ENCODE data around the gene AKR1C8. TPM values are rescaled to one million over a fixed set of nuclear protein-coding genes. Genes with fewer than 3 reads are reported as not detected.

AKR1C8 gene
- total and polyA plus RNA-seq, 2 of the 13 experiments (the other 11 are each of a cell fraction or from before 2014, with no cell fraction given) = 0.12 TPM; not detected in 1

DNA sequence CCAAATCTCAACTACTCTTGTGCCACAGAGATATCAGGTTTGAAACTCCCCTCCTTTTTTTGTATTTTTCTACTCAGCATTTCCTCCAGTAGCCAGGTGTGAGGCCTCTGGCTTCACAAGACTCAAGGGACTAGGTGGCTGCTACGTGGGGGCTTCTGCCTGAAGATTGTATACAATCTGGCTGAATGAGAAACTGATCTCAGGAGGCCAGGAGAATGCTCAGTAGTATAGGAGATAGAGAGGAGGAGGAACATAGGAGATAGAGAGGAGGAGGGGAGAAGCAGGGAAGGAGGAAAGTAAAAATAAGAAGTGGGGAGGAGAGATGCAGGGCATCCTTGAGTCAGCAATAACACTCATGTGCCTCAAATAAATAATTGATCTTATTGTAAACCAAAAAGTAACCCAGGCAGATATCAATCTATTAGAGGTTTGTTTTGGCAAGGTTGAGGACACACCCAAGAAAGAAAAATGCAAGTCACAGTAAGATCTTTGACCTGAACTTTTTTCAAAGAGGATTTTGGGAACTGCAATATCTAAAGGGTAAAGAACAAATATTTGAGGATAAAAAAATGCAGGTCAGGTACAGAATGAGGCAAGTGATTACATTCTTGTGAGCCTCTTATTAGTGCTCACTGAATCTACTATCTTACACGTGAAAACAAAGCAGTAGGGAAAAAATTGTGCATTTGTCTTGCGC is 36.8 kb downstream of the AKR1C8 start (continued):
- TF ChIP-seq, protein P1, sequence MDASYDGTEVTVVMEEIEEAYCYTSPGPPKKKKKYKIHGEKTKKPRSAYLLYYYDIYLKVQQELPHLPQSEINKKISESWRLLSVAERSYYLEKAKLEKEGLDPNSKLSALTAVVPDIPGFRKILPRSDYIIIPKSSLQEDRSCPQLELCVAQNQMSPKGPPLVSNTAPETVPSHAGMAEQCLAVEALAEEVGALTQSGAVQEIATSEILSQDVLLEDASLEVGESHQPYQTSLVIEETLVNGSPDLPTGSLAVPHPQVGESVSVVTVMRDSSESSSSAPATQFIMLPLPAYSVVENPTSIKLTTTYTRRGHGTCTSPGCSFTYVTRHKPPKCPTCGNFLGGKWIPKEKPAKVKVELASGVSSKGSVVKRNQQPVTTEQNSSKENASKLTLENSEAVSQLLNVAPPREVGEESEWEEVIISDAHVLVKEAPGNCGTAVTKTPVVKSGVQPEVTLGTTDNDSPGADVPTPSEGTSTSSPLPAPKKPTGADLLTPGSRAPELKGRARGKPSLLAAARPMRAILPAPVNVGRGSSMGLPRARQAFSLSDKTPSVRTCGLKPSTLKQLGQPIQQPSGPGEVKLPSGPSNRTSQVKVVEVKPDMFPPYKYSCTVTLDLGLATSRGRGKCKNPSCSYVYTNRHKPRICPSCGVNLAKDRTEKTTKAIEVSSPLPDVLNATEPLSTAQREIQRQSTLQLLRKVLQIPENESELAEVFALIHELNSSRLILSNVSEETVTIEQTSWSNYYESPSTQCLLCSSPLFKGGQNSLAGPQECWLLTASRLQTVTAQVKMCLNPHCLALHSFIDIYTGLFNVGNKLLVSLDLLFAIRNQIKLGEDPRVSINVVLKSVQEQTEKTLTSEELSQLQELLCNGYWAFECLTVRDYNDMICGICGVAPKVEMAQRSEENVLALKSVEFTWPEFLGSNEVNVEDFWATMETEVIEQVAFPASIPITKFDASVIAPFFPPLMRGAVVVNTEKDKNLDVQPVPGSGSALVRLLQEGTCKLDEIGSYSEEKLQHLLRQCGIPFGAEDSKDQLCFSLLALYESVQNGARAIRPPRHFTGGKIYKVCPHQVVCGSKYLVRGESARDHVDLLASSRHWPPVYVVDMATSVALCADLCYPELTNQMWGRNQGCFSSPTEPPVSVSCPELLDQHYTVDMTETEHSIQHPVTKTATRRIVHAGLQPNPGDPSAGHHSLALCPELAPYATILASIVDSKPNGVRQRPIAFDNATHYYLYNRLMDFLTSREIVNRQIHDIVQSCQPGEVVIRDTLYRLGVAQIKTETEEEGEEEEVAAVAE (CRISPR knock-in tag; IDR thresholded peaks at IDR 0.05; ENCODE audit: borderline replicate concordance) = no peak
- peak; percentile 84 for TF ChIP-seq RXRB (CRISPR knock-in tag; IDR thresholded peaks at IDR 0.05; ENCODE audit: borderline replicate concordance)
- TF ChIP-seq SRF (IDR thresholded peaks at IDR 0.05; ENCODE audit: low read depth, low read length) = no peak
- TF ChIP-seq ZC3H4 (CRISPR knock-in tag; IDR thresholded peaks at IDR 0.05; ENCODE audit: borderline replicate concordance) = 0 out of 2 replicates have a peak, but pooled peaks have one; percentile 62
- peak; percentile 73; the same call in 1 of the 2 replicates for TF ChIP-seq MBD4 (IDR thresholded peaks at IDR 0.05; ENCODE audit: borderline replicate concordance, low read length)
- no peak for TF ChIP-seq KMT2A (CRISPR knock-in tag; IDR thresholded peaks at IDR 0.05)
- no peak for TF ChIP-seq JARID2 (CRISPR knock-in tag; IDR thresholded peaks at IDR 0.05; ENCODE audit: insufficient replicate concordance)
- no peak for TF ChIP-seq ATAD3A (CRISPR knock-in tag; IDR thresholded peaks at IDR 0.05)
- no peak for TF ChIP-seq BHLHE40 (IDR thresholded peaks at IDR 0.05; ENCODE audit: low read length)
- TF ChIP-seq TGIF2 (CRISPR knock-in tag; IDR thresholded peaks at IDR 0.05) = no peak
- TF ChIP-seq, protein P2, sequence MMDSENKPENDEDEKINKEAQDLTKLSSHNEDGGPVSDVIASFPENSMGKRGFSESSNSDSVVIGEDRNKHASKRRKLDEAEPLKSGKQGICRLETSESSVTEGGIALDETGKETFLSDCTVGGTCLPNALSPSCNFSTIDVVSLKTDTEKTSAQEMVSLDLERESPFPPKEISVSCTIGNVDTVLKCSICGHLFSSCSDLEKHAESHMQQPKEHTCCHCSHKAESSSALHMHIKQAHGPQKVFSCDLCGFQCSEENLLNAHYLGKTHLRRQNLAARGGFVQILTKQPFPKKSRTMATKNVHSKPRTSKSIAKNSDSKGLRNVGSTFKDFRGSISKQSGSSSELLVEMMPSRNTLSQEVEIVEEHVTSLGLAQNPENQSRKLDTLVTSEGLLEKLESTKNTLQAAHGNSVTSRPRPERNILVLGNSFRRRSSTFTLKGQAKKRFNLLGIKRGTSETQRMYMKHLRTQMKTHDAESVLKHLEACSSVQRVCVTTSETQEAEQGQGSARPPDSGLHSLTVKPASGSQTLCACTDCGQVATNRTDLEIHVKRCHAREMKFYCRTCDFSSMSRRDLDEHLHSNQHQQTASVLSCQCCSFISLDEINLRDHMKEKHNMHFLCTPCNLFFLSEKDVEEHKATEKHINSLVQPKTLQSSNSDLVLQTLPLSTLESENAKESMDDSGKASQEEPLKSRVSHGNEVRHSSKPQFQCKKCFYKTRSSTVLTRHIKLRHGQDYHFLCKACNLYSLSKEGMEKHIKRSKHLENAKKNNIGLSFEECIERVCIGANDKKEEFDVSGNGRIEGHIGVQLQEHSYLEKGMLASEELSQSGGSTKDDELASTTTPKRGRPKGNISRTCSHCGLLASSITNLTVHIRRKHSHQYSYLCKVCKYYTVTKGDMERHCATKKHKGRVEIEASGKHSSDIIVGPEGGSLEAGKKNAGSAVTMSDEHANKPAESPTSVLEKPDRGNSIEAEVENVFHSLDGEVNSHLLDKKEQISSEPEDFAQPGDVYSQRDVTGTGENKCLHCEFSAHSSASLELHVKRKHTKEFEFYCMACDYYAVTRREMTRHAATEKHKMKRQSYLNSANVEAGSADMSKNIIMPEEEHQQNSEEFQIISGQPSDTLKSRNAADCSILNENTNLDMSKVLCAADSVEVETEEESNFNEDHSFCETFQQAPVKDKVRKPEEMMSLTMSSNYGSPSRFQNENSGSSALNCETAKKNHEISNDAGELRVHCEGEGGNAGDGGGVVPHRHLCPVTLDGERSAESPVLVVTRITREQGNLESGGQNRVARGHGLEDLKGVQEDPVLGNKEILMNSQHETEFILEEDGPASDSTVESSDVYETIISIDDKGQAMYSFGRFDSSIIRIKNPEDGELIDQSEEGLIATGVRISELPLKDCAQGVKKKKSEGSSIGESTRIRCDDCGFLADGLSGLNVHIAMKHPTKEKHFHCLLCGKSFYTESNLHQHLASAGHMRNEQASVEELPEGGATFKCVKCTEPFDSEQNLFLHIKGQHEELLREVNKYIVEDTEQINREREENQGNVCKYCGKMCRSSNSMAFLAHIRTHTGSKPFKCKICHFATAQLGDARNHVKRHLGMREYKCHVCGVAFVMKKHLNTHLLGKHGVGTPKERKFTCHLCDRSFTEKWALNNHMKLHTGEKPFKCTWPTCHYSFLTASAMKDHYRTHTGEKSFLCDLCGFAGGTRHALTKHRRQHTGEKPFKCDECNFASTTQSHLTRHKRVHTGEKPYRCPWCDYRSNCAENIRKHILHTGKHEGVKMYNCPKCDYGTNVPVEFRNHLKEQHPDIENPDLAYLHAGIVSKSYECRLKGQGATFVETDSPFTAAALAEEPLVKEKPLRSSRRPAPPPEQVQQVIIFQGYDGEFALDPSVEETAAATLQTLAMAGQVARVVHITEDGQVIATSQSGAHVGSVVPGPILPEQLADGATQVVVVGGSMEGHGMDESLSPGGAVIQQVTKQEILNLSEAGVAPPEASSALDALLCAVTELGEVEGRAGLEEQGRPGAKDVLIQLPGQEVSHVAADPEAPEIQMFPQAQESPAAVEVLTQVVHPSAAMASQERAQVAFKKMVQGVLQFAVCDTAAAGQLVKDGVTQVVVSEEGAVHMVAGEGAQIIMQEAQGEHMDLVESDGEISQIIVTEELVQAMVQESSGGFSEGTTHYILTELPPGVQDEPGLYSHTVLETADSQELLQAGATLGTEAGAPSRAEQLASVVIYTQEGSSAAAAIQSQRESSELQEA (CRISPR knock-in tag; IDR thresholded peaks at IDR 0.05; ENCODE audit: not compliant biosample characterization) = no peak
- TF ChIP-seq, protein P3, sequence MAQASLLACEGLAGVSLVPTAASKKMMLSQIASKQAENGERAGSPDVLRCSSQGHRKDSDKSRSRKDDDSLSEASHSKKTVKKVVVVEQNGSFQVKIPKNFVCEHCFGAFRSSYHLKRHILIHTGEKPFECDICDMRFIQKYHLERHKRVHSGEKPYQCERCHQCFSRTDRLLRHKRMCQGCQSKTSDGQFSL (CRISPR knock-in tag; IDR thresholded peaks at IDR 0.05) = no peak
- TF ChIP-seq, protein P4, sequence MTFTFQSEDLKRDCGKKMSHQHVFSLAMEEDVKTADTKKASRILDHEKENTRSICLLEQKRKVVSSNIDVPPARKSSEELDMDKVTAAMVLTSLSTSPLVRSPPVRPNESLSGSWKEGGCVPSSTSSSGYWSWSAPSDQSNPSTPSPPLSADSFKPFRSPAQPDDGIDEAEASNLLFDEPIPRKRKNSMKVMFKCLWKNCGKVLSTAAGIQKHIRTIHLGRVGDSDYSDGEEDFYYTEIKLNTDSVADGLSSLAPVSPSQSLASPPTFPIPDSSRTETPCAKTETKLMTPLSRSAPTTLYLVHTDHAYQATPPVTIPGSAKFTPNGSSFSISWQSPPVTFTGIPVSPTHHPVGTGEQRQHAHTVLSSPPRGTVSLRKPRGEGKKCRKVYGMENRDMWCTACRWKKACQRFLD (CRISPR knock-in tag; IDR thresholded peaks at IDR 0.05; ENCODE audit: borderline replicate concordance) = no peak
- TF ChIP-seq RNF2 (conservative IDR thresholded peaks at IDR 0.05; ENCODE audit: low read depth) = no peak
- no peak; the same call in 1 of the 2 replicates for TF ChIP-seq PHF21A (CRISPR knock-in tag; IDR thresholded peaks at IDR 0.05)
- TF ChIP-seq KAT7 (CRISPR knock-in tag; IDR thresholded peaks at IDR 0.05; ENCODE audit: borderline replicate concordance) = no peak; the same call in 1 of the 2 replicates

All from HepG2 (cell line).